ENCODE data around the gene RAB33A.
"Not testable (repeated sequence)": the region's sequence is repeated elsewhere in the genome, so short reads cannot be mapped to it uniquely, and the experiment has no call there.

The RAB33A gene

DNA sequence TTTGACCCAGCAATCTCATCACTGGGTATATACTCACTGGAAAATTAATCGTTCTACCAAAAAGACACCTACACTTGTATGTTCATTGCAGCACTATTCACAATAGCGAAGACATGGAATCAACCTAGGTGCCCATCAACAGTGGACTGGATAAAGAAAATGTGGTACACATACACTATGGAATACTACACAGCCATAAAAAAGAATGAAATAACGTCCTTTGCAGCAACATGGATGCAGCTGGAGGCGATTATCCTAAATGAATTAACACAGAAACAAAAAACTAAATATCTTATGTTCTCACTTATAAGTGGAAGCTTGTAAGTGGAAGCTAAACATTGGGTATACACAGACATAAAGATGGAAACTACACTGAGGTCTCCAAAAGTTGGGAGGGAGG, 59.4 kb downstream of the RAB33A start:
- not testable (repeated sequence) for DNase-seq (ENCODE audit: low spot score); FAIRE-seq

Measured in RCC 7860 (cell line).